Globus pallidus (tissue), 1 donor: ENCODE data around the gene FAR1.

ENCODE experiments used
- DNase-seq: peaks from one replicate; pipeline ENCODE4 v3.0.0-alpha.2; 2015; ENCODE audit warnings: low spot score

The FAR1 gene

DNA sequence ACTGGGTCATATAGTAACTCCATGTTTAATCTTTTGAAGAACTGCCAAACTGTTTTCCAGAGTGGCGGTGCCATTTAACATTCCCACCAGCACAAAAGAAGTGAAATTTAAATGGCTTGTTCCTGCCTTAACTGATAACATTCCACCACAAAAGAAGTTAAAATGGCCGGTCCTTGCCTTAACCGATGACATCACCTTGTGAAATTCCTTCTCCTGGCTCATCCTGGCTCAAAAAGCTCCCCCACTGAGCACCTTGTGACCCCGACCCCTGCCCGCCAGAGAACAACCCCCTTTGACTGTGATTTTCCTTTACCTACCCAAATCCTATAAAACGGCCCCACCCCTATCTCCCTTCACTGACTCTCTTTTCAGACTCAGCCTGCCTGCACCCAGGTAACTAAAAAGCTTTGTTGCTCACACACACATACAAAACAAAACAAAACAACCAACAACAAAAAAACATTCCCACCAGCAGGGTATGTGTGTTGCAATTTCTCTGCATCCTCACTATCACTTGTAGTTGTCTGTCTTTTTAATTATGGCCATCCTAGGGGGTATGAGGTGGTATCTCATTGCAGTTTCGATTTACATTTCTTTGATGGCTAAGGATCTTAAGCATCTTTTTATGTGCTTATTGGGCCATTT lies 109.0 kb downstream of the FAR1 start:
- no peak for DNase-seq

DNA sequence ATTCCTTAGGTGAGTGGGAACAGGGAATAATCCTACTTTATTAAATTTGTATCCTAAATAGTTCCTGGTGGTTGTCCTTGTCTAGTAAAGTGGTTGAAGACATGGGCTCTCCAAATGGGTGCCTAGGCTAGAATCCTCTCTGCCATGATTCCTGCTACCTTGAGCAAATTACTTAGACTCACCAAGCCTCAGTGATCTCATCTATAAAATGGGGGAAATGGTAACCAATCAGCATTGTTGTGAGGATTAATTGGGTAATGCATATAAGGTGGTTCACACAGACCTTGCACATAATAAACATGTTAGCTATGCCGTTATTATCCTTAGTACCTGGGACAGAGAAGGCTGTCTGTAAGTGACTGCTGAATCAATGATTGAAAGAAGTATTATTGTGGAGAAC lies 109.9 kb downstream of the FAR1 start:
- DNase-seq, result no peak

GRCh38 chr11:13781153-13781552 lies 112.7 kb downstream of the FAR1 start:
- no peak for DNase-seq
